H9 (cell line): ENCODE data around the gene SECTM1. TPM values are rescaled to one million over a fixed set of nuclear protein-coding genes. Genes with fewer than 3 reads are reported as not detected.

Experiments used
- DNase-seq: peaks from one replicate; pipeline ENCODE4 v3.0.0-alpha.2; 2017
- H2AFZ ChIP-seq: one replicate; pipeline ENCODE4 v1.6.1; 2013; ENCODE audit warnings: mild to moderate bottlenecking, low read length, control low read depth, moderate library complexity
- H2AK5ac ChIP-seq: 2 replicates; pipeline ENCODE4 v1.6.1; 2013; ENCODE audit warnings: low read length, control low read depth, mixed read lengths; ENCODE audit not compliant: insufficient read length
- H2BK120ac ChIP-seq: one replicate; pipeline ENCODE4 v1.6.1; 2013; ENCODE audit warnings: low read depth, mild to moderate bottlenecking, low read length, control low read depth, inconsistent platforms; ENCODE audit not compliant: poor library complexity, severe bottlenecking
- H2BK12ac ChIP-seq: 2 replicates; pipeline ENCODE4 v1.6.1; 2013; ENCODE audit warnings: low read length, control low read depth, mixed read lengths, low read depth; ENCODE audit not compliant: insufficient read length
- H2BK15ac ChIP-seq: 2 replicates; pipeline ENCODE4 v1.6.1; 2013; ENCODE audit warnings: low read depth, low read length, control low read depth
- H2BK20ac ChIP-seq: one replicate; pipeline ENCODE4 v1.6.1; 2013; ENCODE audit warnings: low read depth, mild to moderate bottlenecking, low read length, control low read depth, inconsistent platforms; ENCODE audit not compliant: poor library complexity, severe bottlenecking
- H2BK5ac ChIP-seq: 2 replicates; pipeline ENCODE4 v1.6.1; 2013; ENCODE audit warnings: low read length, control low read depth, mixed read lengths; ENCODE audit not compliant: insufficient read length
- H3K14ac ChIP-seq: 2 replicates; pipeline ENCODE4 v1.6.1; 2013; ENCODE audit warnings: low read length, control low read depth; ENCODE audit not compliant: insufficient read depth
- H3K18ac ChIP-seq: 2 replicates; pipeline ENCODE4 v1.6.1; 2013; ENCODE audit warnings: low read depth, mild to moderate bottlenecking, mixed read lengths, low read length, control low read depth; ENCODE audit not compliant: insufficient read length
- H3K23ac ChIP-seq: 2 replicates; pipeline ENCODE4 v1.6.1; 2013; ENCODE audit warnings: low read length, control low read depth, mixed read lengths, low read depth; ENCODE audit not compliant: insufficient read length
- H3K23me2 ChIP-seq: 2 replicates; pipeline ENCODE4 v1.6.1; 2013; ENCODE audit warnings: low read depth, mild to moderate bottlenecking, mixed read lengths, low read length, control low read depth; ENCODE audit not compliant: insufficient read length, poor library complexity, severe bottlenecking
- H3K27ac ChIP-seq: 2 replicates; pipeline ENCODE4 v1.5.1; 2013; ENCODE audit warnings: low read length, control low read depth, mixed read lengths, low read depth; ENCODE audit not compliant: insufficient read length
- H3K27me3 ChIP-seq: 2 replicates; pipeline ENCODE4 v1.6.1; 2013; ENCODE audit warnings: low read length, control low read depth, inconsistent platforms; ENCODE audit not compliant: insufficient read depth
- H3K4ac ChIP-seq: 2 replicates; pipeline ENCODE4 v1.6.1; 2013; ENCODE audit warnings: low read depth, mild to moderate bottlenecking, control low read depth, inconsistent platforms, low read length, moderate library complexity
- H3K4me1 ChIP-seq: 2 replicates; pipeline ENCODE4 v1.6.1; 2013; ENCODE audit warnings: low read length, control low read depth, inconsistent platforms; ENCODE audit not compliant: insufficient read depth
- H3K4me2 ChIP-seq: 2 replicates; pipeline ENCODE4 v1.6.1; 2013; ENCODE audit warnings: low read length, control low read depth, mixed read lengths; ENCODE audit not compliant: insufficient read length, insufficient read depth
- H3K56ac ChIP-seq: 2 replicates; pipeline ENCODE4 v1.6.1; 2013; ENCODE audit warnings: low read depth, mild to moderate bottlenecking, mixed read lengths, low read length, control low read depth; ENCODE audit not compliant: insufficient read length
- H3K79me1 ChIP-seq: 2 replicates; pipeline ENCODE4 v1.6.1; 2013; ENCODE audit warnings: low read depth, mild to moderate bottlenecking, moderate library complexity, low read length, control low read depth, inconsistent platforms; ENCODE audit not compliant: insufficient read depth, poor library complexity, severe bottlenecking
- H3K79me2 ChIP-seq: 2 replicates; pipeline ENCODE4 v1.6.1; 2013; ENCODE audit warnings: low read length, control low read depth, inconsistent platforms; ENCODE audit not compliant: insufficient read depth
- H3K9ac ChIP-seq: 2 replicates; pipeline ENCODE4 v1.6.1; 2013; ENCODE audit warnings: low read length, control low read depth, mixed read lengths; ENCODE audit not compliant: insufficient read length; ENCODE audit errors: extremely low read depth
- H3K9me3 ChIP-seq: one replicate; pipeline ENCODE4 v1.6.1; 2013; ENCODE audit warnings: low read depth, low read length, inconsistent platforms; ENCODE audit not compliant: control insufficient read depth
- H3T11ph ChIP-seq: one replicate; pipeline ENCODE4 v1.6.1; 2013; ENCODE audit warnings: mild to moderate bottlenecking, low read length, control low read depth, inconsistent platforms
- H4K20me1 ChIP-seq: one replicate; pipeline ENCODE4 v1.6.1; 2013; ENCODE audit not compliant: control insufficient read depth, insufficient read length, insufficient read depth
- H4K5ac ChIP-seq: 2 replicates; pipeline ENCODE4 v1.6.1; 2013; ENCODE audit warnings: low read depth, mild to moderate bottlenecking, mixed read lengths, low read length, control low read depth; ENCODE audit not compliant: insufficient read length
- H4K8ac ChIP-seq: replicated peaks from 2 replicates; pipeline ENCODE4 v1.6.1; 2013; ENCODE audit warnings: low read length, control low read depth, mixed read lengths, low read depth; ENCODE audit not compliant: insufficient read length
- H4K91ac ChIP-seq: 2 replicates; pipeline ENCODE4 v1.6.1; 2013; ENCODE audit warnings: low read depth, mild to moderate bottlenecking, moderate library complexity, mixed read lengths, low read length, control low read depth; ENCODE audit not compliant: insufficient read length
- H3K27ac Mint-ChIP-seq, 3 experiments: 2 replicates in 2 of 3; 3 replicates in 1 of 3; pipeline ENCODE4 v1.8.0; 2020 to 2021; ENCODE audit warnings: mixed read lengths in 3 of 3, mild to moderate bottlenecking in 1 of 3, moderate library complexity in 1 of 3
- H3K27me3 Mint-ChIP-seq: 2 replicates; pipeline ENCODE4 v1.8.0; 2021; ENCODE audit warnings: low read depth, mild to moderate bottlenecking, moderate library complexity, mixed read lengths
- H3K36me3 Mint-ChIP-seq, 3 experiments: 2 replicates in 2 of 3; 3 replicates in 1 of 3; pipeline ENCODE4 v1.8.0; 2020 to 2021; ENCODE audit warnings: low read depth in 3 of 3, mixed read lengths in 3 of 3; ENCODE audit not compliant: insufficient read depth in 1 of 3
- H3K4me1 Mint-ChIP-seq, 2 experiments: 2 replicates each; pipeline ENCODE4 v1.8.0; 2020; ENCODE audit warnings: mixed read lengths in 2 of 2
- H3K4me3 Mint-ChIP-seq, 2 experiments: 2 replicates in 1 of 2; 3 replicates in 1 of 2; pipeline ENCODE4 v1.8.0; 2020 to 2021; ENCODE audit warnings: mild to moderate bottlenecking in 2 of 2, mixed read lengths in 2 of 2, moderate library complexity in 1 of 2
- H3K9me3 Mint-ChIP-seq, 2 experiments: 2 replicates in 1 of 2; 3 replicates in 1 of 2; pipeline ENCODE4 v1.8.0; 2020; ENCODE audit warnings: mild to moderate bottlenecking in 2 of 2, mixed read lengths in 2 of 2, moderate library complexity in 1 of 2
- WGBS: extraction: QIAGEN DNeasy Blood & Tissue Kit; methylation state at CpG from one replicate; pipeline ENCODE4 v1.1.7; 2013; ENCODE audit warnings: missing lambda C conversion rate, low lambda C conversion rate, mixed read lengths; ENCODE audit not compliant: insufficient read length; ENCODE audit errors: extremely low coverage; 5-methylcytosine and 5-hydroxymethylcytosine counted together
- total RNA-seq: library from RNA; stranded (reverse); gene quantifications from 2 replicates; pipeline ENCODE4 v1.2.1, GENCODE V29; 2021
- TF ChIP-seq, protein P1 (sequence below): fragments of 200-600 bp; sonication (generic); conservative IDR thresholded peaks from 3 replicates; pipeline ENCODE4 v1.8.0; 2021; ENCODE audit warnings: antibody characterized with exemption, mild to moderate bottlenecking

The SECTM1 gene
- total RNA-seq, 1 experiment from 2014 or later = 0.28 TPM

DNA sequence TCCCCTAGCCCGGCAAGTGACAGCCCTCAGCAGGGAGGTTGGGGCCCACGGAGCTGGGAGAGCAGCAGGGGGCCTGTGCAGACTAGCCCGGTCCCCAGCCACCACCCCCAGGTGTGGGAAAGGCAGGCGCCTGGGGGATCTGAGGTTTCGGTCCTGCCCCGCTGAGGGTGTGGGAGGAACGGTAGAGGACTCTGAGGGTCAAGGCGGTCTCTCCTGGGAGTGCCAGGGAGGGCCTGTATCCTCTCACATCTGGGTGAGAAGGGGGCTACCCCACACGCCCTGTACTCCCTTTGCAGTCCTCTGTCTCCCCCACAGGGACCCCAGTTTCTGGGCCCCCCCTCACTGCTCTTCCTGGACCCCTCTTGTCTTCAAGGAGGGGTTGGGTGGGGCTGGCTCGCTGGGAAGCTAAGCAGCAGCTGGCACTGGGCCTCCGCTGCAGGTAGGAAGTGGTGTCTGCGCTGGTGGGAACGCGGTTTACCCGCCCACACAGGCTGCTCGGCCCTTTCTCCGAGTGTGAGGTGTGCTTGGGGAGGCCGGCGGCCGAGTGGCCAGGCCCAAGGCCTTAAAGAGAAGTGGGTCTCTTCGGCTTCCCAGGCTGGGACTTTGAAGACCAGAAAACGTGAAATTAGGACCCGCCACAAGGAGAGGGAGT, 31.5 kb downstream of the SECTM1 start:
- Mint-ChIP-seq H3K4me3 (no peak overlapping the region), H3K27ac (no peak overlapping the region), H3K9me3 (no peaks in the 10 kb centered on the region; a peak in 2 of 5 replicates), H3K36me3 (no peaks in the 10 kb centered on the region), H3K4me1 (peaks cover 4 to 13% of the 10 kb centered on the region in 2 experiments; a peak in 2 of 4 replicates), H3K27me3 (peaks cover 20% of the 10 kb centered on the region)
- Histone ChIP-seq H3K79me2 (no peaks in the 10 kb centered on the region), H3K23ac (no peak overlapping the region), H2BK5ac (no peak overlapping the region), H2BK12ac (no peak overlapping the region), H3K56ac (no peak overlapping the region), H3K27ac (no peak overlapping the region), H3K23me2 (peaks cover 3% of the 10 kb centered on the region), H3K4me2 (no peak overlapping the region), H2BK20ac (no peak overlapping the region), H4K20me1 (no peaks in the 10 kb centered on the region), H3K14ac (no peak overlapping the region), H3K18ac (no peak overlapping the region), H3K4ac (no peak overlapping the region), H4K5ac (no peak overlapping the region), H3K9me3 (no peaks in the 10 kb centered on the region), H3K9ac (no peak overlapping the region), H2BK120ac (no peak overlapping the region), H2AK5ac (no peak overlapping the region), H3K27me3 (no peaks in the 10 kb centered on the region), H2BK15ac (no peak overlapping the region), H3K4me1 (no peaks in the 10 kb centered on the region; the same call in 1 of the 2 replicates), H3T11ph (no peak overlapping the region), H4K8ac (no peak overlapping the region), H3K79me1 (no peaks in the 10 kb centered on the region), H2AFZ (no peak overlapping the region), H4K91ac (no peak overlapping the region)
- no peak for DNase-seq
- TF ChIP-seq, protein P1, sequence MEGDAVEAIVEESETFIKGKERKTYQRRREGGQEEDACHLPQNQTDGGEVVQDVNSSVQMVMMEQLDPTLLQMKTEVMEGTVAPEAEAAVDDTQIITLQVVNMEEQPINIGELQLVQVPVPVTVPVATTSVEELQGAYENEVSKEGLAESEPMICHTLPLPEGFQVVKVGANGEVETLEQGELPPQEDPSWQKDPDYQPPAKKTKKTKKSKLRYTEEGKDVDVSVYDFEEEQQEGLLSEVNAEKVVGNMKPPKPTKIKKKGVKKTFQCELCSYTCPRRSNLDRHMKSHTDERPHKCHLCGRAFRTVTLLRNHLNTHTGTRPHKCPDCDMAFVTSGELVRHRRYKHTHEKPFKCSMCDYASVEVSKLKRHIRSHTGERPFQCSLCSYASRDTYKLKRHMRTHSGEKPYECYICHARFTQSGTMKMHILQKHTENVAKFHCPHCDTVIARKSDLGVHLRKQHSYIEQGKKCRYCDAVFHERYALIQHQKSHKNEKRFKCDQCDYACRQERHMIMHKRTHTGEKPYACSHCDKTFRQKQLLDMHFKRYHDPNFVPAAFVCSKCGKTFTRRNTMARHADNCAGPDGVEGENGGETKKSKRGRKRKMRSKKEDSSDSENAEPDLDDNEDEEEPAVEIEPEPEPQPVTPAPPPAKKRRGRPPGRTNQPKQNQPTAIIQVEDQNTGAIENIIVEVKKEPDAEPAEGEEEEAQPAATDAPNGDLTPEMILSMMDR = no peak
- WGBS = no CpG with 5 or more reads among the region's 23 CpGs
